Measurements from ENCODE around the gene HAL. TPM values are rescaled to one million over a fixed set of nuclear protein-coding genes. Genes with fewer than 3 reads are reported as not detected.

The HAL gene
- total RNA-seq, 1 experiment from 2014 or later, result 1.8 TPM

DNA sequence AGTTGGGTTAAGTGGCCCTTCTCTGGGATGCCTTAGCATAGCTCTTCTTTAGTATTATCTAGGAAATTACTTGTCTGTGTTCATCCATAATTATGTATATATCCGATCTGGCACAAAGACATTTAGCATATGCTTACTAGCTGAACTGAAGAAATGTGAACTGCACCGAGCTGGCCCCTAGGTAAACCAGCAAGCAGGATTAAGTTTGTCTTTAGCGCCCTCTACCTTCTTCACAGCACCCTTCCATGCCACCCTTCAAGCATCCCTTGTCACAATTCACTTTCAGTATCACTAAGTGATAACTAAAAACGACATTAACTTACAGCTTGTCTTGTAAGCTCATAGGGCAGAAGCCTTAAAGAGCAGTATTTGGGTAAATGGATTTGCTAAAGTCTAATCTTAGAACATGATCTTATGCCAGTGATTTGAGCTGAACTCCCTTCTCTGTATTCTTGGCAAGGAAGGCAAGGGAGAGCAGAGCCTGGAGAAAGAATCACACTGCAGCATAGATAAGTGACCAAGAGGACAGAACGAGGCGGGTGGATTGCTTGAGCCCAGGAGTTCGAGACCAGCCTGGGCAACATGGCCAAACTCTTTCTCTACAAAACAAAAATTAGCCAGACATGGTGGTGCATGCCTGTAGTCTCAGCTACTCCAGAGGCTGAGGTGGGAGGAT lies 2.6 kb upstream of the HAL start:
- no peaks in the 10 kb centered on the region for H3K27me3 ChIP-seq (ENCODE audit: insufficient read depth, low read length)
- no peaks in the 10 kb centered on the region for H3K9me2 ChIP-seq (ENCODE audit: insufficient read depth)
- DNase-seq (ENCODE audit: low read depth, low spot score) (peak; percentile 35), ATAC-seq (peak; percentile 96)
- H3K36me3 ChIP-seq (ENCODE audit: control insufficient read depth in 1 of 2, insufficient read depth in 2 of 2, low read length in 2 of 2), result peaks cover 0 to 12% of the 10 kb centered on the region in 2 experiments; a peak in 3 of 4 replicates
- H3K9me3 ChIP-seq (ENCODE audit: control insufficient read depth in 1 of 2, insufficient read depth in 1 of 2, low read depth in 1 of 2, low read length in 2 of 2), result no peaks in the 10 kb centered on the region
- TF ChIP-seq ZNF274 (IDR thresholded peaks at IDR 0.05; ENCODE audit: low read depth, low read length) (no peak), RAD21 (IDR thresholded peaks at IDR 0.05; ENCODE audit: low read depth) (peak; percentile 73), YY1 (IDR thresholded peaks at IDR 0.05; ENCODE audit: extremely low read depth, insufficient replicate concordance, low read depth, low read length) (no peak), POLR2A (IDR thresholded peaks at IDR 0.05; ENCODE audit: borderline replicate concordance, extremely low read depth, insufficient read depth, insufficient read length) (no peak), CBX3 (IDR thresholded peaks at IDR 0.05; ENCODE audit: low read depth) (no peak), CTCF (IDR thresholded peaks at IDR 0.05 in 2 of 3, conservative IDR thresholded peaks at IDR 0.05 in 1 of 3; ENCODE audit: borderline replicate concordance in 1 of 3, insufficient read depth in 1 of 3, low read depth in 2 of 3, low read length in 2 of 3) (peak; percentile 62 to 80 (median 72)), CEBPB (IDR thresholded peaks at IDR 0.05; ENCODE audit: low read depth) (no peak), FOSL1 (IDR thresholded peaks at IDR 0.05; ENCODE audit: low read depth) (no peak), EGR1 (IDR thresholded peaks at IDR 0.05; ENCODE audit: low read depth) (no peak), EZH2phosphoT487 (IDR thresholded peaks at IDR 0.05; ENCODE audit: borderline replicate concordance) (no peak), SP1 (IDR thresholded peaks at IDR 0.05; ENCODE audit: low read depth) (no peak)
- TF ChIP-seq, protein P1, sequence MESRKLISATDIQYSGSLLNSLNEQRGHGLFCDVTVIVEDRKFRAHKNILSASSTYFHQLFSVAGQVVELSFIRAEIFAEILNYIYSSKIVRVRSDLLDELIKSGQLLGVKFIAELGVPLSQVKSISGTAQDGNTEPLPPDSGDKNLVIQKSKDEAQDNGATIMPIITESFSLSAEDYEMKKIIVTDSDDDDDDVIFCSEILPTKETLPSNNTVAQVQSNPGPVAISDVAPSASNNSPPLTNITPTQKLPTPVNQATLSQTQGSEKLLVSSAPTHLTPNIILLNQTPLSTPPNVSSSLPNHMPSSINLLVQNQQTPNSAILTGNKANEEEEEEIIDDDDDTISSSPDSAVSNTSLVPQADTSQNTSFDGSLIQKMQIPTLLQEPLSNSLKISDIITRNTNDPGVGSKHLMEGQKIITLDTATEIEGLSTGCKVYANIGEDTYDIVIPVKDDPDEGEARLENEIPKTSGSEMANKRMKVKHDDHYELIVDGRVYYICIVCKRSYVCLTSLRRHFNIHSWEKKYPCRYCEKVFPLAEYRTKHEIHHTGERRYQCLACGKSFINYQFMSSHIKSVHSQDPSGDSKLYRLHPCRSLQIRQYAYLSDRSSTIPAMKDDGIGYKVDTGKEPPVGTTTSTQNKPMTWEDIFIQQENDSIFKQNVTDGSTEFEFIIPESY (IDR thresholded peaks at IDR 0.05; ENCODE audit: extremely low read depth, insufficient replicate concordance, low read length), result no peak
- TF ChIP-seq, protein P2, sequence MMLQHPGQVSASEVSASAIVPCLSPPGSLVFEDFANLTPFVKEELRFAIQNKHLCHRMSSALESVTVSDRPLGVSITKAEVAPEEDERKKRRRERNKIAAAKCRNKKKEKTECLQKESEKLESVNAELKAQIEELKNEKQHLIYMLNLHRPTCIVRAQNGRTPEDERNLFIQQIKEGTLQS (IDR thresholded peaks at IDR 0.05), result no peak
- no peak overlapping the region for H3K4me3 ChIP-seq (replicated peaks in 1 of 2; ENCODE audit: low read depth in 1 of 2, low read length in 2 of 2)
- H3K79me2 ChIP-seq (ENCODE audit: insufficient read depth, low read length), result no peaks in the 10 kb centered on the region
- CTCF ChIA-PET, result interaction anchor here (0.6 to 2.4 kb wide), 19 partner anchors 9 to 518 kb away, joined by 3 to 20 read pairs (median 4); no protein-coding TSS in a partner anchor
- H2AFZ ChIP-seq (ENCODE audit: low read depth, low read length, poor library complexity, severe bottlenecking), result no peak overlapping the region
- no TSS peak for BruUV-seq (replicated peaks)
- POLR2A ChIA-PET, result no interaction called here
- intact Hi-C loops (cut with micrococcal nuclease), result loop anchor here (2.0 kb wide), 1 partner anchor 80 kb away; no protein-coding TSS in a partner anchor
- RAD21 ChIA-PET (ENCODE audit: low non-redundant PET in 1 of 2, low total read pairs in 2 of 2, uncharacterized antibody in 2 of 2, unreplicated experiment in 2 of 2), result interaction anchor here (0.6 to 1.0 kb wide), 5 partner anchors 29 to 1853 kb away, joined by 3 to 7 read pairs (median 4); no protein-coding TSS in a partner anchor
- H3K9ac ChIP-seq (ENCODE audit: low read length), result no peak overlapping the region
- no peaks in the 10 kb centered on the region for H4K20me1 ChIP-seq (ENCODE audit: insufficient read depth)
- H3K27ac ChIP-seq (ENCODE audit: low read depth, low read length), result no peak overlapping the region
- H3K4me1 ChIP-seq (ENCODE audit: control insufficient read depth in 1 of 2, insufficient read depth in 2 of 2, low read length in 2 of 2), result no peaks in the 10 kb centered on the region
- no peak overlapping the region for H3K4me2 ChIP-seq (ENCODE audit: low read length)
